Kidney glomerular epithelial cell (primary cell): Measurements from ENCODE around the gene TAPT1.

Experiments used
- DNase-seq: peaks from one replicate; lab custom pipeline; 2025; lab: John Stamatoyannopoulos, UW

Gene TAPT1

DNA sequence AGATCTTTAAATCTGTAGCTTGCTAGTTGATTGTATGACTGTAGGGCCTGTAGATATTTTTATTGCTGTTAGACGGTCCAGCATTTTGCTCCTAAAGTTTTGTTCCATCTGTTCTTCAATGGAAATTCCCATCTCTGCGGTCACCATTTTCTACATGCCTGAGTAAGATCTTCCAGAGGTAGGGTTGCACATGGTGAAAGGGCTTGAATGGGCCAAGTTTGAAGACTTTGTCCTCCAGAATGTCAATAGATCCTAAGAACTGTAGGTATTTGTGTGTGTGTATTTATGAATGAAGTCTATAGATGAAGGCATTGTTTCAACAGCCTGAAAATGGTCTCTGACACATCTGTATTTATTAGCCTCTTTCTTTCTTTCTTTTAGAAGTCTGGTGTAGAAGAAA lies 22.3 kb upstream of the TAPT1 start:
- no peak for DNase-seq

DNA sequence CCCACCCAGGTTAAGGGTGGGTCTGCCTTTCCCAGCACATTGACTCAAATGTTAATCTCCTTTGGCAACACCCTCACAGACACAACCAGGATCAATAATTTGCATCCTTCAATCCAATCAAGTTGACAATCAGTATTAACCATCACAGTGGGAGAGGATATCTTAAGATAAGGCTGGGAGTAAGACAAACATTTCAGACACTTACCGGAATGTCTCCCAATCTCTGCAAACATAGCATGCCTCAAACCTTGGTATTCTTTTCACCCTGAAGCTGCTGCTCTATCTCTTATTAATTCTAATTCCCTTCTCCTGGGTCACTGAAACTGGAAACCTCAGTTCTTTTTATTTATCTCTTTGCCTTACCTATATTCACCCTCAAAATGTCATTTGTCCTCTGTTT lies 19.0 kb upstream of the TAPT1 start:
- no peak for DNase-seq

DNA sequence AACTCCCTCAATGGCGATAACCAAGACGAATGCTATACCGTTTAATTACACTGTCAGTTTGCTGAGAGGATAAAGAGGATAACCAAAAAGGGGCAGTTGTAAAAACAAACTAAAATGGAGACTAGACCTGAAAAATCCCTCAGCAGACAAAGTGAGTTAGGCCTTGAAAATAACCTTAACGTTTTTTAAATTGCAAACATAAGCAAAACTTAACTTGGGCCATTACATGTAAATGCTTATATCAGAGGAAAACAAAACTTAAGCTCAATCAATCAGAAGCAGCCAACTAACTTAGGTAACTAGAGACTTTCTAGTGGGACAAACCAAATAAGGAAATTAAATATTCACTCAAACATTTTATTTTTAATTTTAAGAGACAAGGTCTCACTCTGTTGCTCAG lies 17.0 kb upstream of the TAPT1 start:
- no peak for DNase-seq

DNA sequence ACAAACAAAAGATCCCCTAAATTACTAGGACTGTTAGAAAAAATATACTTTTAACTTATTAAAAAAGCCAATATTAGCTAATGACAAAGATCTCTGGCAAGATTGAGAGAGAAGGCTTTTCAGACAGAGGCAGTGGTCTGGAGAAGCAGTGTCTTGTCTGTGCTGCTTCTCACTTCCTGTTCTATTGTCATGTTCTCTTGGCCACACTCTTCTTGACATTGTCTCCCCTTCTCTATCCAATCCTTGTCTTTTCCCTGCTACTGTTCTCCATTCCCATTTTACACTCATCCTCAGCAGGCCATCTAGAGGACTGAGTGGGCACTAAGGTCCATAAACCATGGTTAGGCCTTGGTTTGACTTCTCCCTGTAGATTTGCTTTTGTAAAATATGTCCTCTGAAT lies 14.0 kb upstream of the TAPT1 start:
- no peak for DNase-seq

DNA sequence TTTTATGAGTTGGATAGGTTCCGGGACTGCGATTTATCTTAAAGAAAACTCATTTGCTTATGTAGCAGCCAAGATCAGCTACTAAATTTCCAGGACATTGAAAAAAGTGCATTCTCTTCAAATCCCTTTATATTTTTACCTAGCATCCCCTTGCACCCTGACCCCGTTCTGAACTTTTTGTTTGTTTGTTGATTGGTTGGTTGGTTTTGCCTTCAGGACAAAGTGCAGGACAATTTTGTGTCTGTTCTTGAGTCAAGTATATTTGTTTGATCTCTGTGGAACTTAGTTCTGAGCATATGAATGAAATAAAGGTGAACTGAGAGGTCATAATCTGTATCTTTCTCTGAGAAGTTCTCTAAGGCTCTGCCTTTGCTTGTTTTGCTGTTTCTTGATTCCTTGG lies 12.8 kb upstream of the TAPT1 start:
- DNase-seq: no peak

DNA sequence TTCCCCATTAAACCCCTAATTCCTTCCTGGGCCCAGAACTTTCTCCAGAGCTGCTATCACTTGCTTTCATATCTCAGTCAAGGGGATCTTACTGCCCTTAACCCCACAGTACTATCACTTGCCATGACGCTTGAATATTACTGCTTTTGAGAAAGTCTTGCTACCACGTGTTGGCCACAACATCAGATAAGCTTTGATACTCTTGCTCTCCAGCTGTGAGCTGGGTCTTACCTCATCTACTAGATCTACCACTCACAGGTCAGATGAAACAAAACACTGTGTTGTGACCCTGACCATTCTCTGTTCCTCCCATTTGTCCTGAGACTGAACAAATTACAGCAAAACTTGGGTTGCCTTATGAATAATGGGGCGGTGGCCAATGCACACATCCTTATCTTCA lies 12.1 kb upstream of the TAPT1 start:
- DNase-seq: no peak

DNA sequence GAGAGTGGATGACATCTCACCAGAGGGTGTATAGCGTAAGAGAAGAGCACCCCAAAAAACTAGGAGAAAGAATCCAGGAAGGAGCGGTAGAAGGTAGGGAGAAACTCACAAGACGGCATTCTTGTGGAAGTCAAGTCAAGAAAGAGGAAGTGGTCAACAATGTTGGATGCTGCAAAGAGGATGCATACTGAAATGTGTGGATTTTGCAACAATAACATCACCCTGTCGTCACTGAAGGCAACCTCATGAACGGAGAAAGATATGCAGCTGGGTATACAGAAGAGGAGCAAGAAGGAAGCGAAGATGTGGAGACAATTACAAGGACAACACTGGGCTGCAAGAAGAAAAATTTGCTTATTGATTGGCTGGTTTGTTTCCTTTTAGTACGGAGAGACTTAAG lies 11.4 kb upstream of the TAPT1 start:
- no peak for DNase-seq

DNA sequence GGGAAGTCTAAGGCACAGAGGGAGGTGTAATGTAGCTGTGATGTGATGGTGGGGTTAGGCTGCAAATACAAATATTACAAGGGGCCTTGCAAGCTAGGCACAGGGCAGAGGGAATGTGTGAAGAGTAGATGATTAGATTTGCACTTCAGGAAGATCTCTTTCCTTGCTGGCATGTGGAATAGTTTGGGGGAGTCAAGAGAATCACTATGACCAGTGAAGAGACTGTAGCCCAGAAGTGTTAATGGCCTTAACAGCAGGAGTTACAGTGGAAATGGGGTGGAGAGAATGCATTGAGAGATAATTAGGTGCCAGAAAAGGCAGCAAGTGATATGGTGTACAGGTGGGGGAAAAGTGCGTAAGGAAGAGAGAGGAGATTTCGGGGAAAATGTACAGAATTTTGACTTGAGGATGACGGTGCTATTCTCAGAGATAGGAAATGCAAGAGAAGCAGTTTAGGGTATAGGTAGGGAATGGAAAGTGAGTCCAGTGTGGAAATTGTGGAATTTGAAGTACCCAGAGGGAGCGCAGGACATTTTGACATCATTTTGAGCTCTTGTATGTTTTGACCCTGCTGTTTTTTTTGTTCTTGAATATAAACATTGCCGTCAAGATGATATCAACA lies 10.2 kb upstream of the TAPT1 start:
- no peak for DNase-seq

DNA sequence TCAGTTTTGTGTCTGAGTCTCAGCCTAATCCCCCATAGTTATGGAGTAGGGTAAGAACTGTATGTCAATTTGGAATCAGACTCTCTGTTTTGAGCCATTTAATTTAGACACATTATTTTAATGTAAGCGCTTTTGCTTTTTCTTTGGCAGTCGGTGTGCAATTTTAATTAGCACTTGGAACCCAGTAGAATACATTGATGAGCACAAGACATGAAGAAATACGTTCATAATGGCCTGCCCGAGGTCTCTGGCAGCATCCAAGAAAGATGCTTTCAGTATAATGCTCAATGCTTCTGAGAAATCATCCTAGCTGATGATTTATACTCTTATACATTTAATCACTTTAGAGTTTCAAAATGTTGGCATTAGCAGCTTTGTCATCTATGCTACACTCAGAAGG lies 8.9 kb upstream of the TAPT1 start:
- no peak for DNase-seq

DNA sequence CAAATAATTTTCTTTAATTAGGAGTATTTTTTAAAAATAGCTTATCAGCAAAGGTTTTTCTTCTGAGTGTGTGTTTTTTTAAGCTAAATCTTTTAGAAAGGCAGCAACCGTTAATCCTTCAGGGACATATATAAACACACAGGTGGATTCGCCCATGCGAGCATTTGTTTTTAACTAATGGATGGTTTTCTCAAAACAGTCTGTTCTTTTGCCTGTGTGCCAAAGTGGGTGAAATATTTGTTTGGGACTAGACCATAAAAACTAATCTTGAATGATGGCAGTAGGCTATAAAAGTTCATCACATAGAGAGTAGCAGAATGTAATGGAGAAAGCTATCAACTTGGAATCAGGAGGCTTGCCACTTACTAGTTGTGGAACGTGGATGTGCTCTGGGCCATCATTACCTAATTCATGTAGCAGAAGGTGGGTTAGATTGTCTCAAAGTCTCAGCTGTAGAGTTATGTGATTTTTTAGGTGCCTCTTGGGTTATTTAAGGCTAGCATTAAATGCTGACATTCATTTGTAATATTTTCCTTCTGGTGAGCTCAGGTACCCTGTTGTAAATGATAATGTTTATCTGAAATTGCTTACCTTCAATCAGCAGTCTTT lies 7.4 kb upstream of the TAPT1 start:
- DNase-seq: no peak

DNA sequence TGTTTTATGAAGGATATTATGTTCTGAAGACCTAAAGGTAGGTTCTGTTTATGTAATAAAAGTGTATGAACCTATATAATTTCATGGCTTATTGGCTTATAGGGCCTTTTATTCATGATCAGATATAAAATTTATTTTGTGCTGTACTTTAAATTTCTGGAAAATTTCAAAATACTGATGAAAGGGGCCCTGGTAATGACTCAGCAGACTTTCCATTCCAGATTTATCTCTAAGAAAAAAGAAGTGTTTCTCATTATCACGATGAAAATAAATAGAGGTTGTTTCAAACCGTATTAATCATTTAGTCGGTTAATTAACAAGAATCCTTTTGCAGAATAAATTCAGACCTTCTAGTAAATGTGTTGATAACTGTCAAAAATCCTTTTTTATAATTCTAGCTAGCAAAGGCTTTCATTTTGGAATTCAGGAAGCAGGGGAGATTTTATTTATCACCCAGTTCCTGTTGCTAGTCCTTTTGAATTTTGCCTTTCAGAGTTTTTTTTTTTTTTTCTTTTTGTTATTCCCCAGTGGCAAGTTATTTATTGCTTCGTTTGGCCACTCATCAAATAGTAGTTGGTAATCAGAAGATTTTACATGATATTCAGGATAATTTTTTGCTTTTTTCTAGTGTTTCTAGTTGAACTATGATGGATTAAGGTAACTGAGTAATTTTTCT lies 5.4 kb upstream of the TAPT1 start:
- DNase-seq: no peak

DNA sequence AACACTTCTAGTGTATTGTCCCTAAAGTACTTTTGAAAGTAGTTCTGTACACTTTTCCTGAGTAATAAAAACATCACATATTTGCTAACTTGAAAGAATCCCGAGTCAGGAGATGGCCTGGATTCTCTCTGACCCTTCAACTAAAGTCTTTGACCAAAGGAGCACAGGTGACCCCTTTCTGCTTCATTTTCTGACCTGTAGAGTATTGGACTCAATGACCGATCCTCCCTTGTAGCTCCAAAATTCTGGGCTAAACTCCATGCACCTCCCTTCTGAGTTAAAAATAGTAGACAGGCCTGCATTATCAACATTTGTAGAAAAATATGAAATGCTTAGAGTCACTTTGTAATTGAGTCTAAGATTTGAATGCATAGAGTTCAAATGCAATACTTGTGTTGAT lies 4.0 kb upstream of the TAPT1 start:
- no peak for DNase-seq

DNA sequence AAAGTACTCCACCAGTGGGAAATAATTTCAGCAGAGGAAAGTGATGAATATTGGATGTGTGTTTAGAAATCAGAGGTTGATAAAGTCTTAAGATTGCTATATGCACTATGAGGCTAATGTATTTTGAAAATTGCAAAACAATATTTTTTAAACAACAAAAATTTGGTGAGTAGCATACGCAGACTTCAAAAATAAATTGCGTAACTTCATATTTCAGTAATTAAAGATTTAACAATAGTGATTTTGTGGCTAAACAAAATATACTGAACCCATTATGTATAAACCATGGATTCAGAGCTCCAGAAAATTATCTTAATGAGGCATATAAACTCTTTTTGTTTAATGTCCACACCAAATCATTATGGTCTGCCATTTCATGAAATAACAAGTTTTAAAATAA lies 3.3 kb upstream of the TAPT1 start:
- no peak for DNase-seq

DNA sequence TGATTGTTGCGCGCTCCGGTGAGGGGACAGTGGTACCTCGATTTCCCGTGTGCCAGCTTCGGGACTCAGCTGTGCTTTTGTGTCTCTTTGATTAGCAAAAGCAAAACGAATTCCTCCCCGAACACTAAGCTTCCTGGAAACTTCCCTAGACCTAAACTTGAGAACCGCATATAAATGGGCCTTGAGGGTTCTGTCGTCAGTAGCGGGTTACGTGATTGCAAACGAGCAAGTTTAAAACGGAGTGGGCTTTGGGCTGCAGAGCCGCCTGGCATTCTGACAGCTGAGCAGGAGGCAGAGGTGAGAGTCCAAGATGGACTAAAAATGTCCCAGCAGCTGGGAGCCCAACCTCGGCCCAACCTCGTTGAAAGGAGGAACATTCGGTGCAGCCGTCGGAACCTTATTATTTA lies 1.2 kb upstream of the TAPT1 start:
- DNase-seq: no peak

DNA sequence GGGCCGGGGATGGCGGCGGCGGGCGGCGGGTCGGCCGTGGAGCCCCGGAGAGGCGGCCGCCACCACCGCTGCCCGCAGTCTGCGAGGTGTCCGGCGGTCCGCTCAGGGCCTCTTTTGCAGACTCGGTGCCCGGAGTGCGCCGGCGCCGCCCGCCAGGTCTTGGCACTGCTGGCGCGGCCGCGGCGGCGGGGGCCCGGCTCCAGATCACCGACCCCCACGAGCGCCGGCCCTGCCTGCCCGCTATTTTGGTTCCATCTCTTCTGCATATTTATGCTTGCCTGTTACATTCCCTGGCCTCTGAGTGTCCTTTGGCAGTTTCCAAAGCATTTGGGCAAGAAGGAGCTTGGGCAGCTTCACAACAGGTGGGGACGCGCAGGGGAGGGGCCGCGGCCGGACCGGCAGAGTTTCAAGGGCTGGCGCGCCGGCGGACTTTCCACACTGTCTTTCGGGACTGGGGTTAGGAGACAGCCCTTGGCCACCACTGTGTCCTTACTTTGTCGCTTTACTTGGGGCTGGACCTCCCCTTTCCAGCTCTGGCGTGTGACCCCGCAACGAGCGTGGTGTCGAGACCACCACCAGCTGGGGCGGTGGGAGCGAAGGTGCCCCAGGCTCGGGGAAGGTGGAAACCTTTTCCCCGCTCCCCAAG lies 668 bp upstream of the TAPT1 start:
- no peak for DNase-seq

DNA sequence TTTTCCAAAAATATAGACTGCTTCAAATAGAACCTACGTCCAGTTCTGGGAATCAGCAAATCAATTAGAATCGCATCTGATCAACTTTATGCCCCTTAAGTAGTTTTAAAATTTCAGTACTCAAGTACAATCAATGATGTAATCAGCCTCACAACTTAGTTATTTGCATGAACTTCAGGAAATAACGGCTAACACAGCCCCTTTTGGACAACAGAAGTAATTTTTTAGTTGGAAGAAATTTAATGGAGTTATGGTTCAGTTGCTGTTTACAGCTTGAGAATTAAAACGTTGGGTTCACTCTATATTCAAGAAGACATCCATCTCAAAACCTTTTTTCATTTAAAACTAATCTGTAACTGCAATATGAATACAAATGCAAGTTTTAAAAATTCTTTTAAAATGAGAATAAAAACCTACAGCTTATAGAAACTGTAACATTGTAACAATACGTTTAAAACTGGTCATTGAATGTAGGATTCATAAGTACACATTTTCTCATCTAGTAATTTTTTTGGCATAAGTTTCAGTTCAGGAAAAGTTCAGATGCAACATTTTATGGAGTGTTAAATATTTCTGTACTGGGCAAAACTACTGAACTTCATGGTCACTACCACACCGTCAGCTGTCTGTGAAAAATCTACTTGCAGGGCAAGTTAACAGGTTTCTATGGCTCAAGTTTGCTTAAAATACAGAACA lies 956 bp downstream of the TAPT1 start:
- peak; percentile 34 for DNase-seq

DNA sequence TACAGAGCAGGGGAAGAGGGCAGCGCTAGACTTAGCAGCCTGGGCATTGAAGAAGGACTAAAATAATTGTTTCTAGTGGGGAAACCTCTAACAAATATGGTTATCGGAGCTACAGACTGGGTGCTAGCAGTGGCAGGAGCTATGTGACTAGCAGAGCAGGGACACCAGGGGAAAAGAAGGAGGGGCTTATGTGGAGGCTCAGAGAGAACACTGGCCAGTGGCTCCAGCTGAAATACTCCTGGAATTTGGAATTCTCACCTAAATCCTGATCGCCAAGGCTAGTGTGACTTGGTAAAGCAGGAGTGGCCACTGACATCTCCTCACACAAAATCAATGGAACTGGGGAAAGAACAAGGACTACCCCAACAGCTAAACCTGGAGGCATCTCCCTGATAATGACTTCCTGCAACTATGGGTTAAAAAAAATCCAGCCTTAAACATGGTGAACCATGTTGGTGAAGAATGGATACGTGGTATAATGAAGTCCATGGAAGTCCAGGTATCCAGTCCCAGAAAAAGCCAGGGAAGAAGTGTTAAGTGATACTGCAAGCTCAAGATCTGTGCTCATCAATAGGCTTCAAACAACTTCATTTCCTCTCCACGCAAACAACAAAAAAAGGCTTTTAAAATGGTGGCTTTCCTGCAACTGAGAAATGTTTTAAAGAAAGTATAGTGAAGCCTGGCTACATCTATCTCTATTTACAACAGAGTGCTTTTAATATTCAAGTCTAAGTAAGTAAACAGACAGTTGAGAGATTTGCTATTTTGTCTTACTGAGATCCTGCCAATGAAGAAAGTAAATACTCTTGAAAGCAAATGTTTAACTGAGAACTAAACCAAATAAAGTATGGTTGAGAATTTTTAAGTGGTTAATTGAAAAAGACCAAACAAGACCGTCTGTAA lies 1.8 kb downstream of the TAPT1 start:
- no peak for DNase-seq

DNA sequence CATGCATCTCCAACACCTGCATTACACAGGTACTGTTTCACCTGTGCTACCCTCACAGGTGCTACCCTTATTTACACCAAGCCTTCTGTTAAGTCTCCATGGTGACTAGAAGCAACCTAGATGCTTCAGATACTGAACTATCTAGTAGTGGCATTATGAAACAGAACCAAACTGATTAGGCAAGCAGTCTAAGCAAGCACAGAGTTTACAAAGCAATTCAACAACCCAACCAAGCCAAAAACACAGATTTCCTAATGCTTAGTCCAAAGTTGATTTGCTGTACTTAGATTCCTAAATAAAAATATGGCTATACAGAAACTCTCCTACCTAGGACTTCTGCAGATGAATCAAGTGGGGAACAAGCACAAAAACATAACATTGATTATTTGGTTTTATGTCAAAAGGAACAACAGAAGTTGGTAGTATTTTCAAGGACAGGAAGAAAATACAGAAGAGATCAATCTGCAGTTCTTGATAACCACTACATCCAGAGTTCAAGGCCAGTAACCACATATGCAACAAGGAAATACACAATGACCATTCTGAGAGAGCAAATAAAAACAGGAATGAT lies 3.2 kb downstream of the TAPT1 start:
- DNase-seq: no peak

DNA sequence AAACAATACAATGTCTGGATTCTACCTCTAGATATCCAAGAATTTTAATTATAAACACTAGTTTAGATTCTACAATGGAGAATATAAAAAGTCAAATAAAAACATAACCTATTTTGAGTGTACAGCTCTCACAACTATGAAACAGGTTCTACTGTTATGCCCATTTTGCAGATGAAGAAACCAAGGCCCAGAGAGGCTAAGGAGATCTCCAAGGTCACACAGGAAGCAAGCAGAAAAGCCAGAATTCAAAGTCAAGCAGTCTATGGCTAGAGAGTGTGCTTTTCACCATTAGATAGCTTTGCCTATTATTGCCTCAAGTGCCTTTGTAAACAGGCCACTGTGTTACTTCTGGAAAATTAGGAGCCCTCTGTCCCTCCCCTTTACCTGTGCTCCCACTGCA lies 7.3 kb downstream of the TAPT1 start:
- DNase-seq: no peak

DNA sequence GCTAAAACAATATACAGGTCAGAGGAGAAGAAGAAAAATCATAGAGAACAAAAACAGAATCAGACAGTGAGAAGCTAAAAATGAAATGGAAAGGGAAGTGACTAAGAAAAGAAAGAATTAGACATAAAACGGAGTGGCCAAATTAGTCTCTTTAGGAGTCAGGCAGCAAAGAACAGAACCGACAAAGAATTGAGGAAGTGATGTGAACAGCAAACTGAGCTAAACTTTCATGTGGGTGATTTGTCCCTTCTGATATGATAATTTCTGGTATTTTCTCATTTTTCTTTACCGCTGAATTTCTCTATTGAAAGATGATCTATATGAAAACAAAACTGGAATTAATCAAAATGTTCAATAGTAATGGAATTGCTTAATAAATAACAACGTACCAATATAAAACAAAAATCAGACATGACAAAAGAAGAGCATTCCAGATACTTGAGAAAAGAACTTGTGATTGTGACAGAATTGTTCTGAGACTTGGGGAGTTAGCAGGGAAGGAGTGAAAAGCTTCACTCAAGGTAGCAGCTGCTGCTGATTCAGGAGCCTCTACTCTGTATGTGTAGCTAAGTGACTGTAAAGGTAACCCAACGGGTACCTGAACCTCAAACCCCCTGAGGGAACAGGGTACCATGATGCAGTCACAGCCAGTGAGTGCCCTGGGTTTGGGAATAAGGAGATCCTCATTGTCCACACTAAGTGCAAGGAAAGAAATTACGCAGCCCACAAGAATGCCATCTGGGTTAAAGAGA lies 8.8 kb downstream of the TAPT1 start:
- DNase-seq: no peak

DNA sequence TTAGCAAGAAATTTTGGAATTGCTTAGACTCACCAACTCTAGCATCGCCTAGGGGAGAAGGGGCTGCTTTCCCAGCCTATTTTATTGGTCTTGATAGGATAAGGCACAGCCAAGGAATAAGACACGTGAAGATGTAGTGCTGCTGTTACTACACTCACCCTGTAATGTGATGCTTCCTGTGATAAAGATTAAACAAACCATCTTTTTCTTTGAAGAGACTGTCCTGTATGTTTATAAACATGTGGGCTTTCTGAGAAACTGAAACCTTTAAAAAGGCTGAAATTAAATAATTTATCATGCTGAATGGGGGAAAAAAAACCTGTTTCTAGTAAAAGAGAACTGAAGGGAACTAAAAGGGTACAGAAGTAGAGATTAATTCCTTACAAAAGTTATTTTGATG lies 13.2 kb downstream of the TAPT1 start:
- no peak for DNase-seq
